Sigmoid colon (tissue), 3 donors: ENCODE data around the gene B3GLCT.

ENCODE experiments used
- CTCF ChIP-seq, 4 experiments: fragments of 450-650 bp in 3 of 4; fragments of 200-600 bp in 1 of 4; IDR thresholded peaks; one replicate each; pipeline ENCODE4 v1.5.1; 2016 to 2019; ENCODE audit warnings: antibody characterized with exemption in 4 of 4, mild to moderate bottlenecking in 3 of 4, moderate library complexity in 2 of 4
- POLR2A ChIP-seq, 2 donors: fragments of 450-650 bp; IDR thresholded peaks; one replicate each; pipeline ENCODE4 v1.6.1; 2016; ENCODE audit warnings: antibody characterized with exemption in 2 of 2, mild to moderate bottlenecking in 2 of 2, moderate library complexity in 2 of 2

- TF ChIP-seq CTCF (IDR thresholded peaks at IDR 0.05) = no peak
- TF ChIP-seq POLR2A (IDR thresholded peaks at IDR 0.05) = no peak
Observed at GRCh38 chr13:31227870-31228269, 28.1 kb downstream of the B3GLCT start.
